Keratinocyte (primary cell): Measurements from ENCODE around the gene RXRA. TPM values are rescaled to one million over a fixed set of nuclear protein-coding genes. Genes with fewer than 3 reads are reported as not detected.
A peak's percentile ranks its signal among the peaks of the same experiment; 100 is the strongest.

Experiments
- DNase-seq: peaks from one replicate; pipeline ENCODE4 v3.0.0-alpha.2; 2011; ENCODE audit warnings: low read depth, missing footprints, low spot score
- FAIRE-seq: peaks from 2 replicates; lab custom pipeline; 2011; peaks lifted over from hg19 to GRCh38; lab: Jason Lieb, UNC
- H2AFZ ChIP-seq: 2 replicates; pipeline ENCODE4 v1.6.0; 2012; ENCODE audit warnings: low read length, control low read depth, inconsistent platforms; ENCODE audit not compliant: control insufficient read depth
- H3K27ac ChIP-seq: 2 replicates; pipeline ENCODE4 v1.5.1; 2011; ENCODE audit warnings: low read length; ENCODE audit not compliant: control insufficient read depth, insufficient read depth
- H3K27me3 ChIP-seq: 3 replicates; pipeline ENCODE4 v1.6.0; 2011; ENCODE audit warnings: low read length; ENCODE audit not compliant: control insufficient read depth, insufficient read depth; ENCODE audit errors: extremely low read depth
- H3K36me3 ChIP-seq, 2 experiments: 2 replicates in 1 of 2; 3 replicates in 1 of 2; pipeline ENCODE4 v1.5.1; 2011; ENCODE audit warnings: low read length in 2 of 2, mild to moderate bottlenecking in 1 of 2; ENCODE audit not compliant: control insufficient read depth in 2 of 2, insufficient read depth in 2 of 2; ENCODE audit errors: extremely low read depth in 1 of 2
- H3K4me1 ChIP-seq: 3 replicates; pipeline ENCODE4 v1.5.1; 2011; ENCODE audit warnings: low read length; ENCODE audit not compliant: control insufficient read depth, insufficient read depth; ENCODE audit errors: extremely low read depth
- H3K4me2 ChIP-seq: 3 replicates; pipeline ENCODE4 v1.6.0; 2011; ENCODE audit warnings: low read depth, low read length; ENCODE audit not compliant: control insufficient read depth, insufficient read depth; ENCODE audit errors: extremely low read depth
- H3K4me3 ChIP-seq, 3 experiments: fragments of 200-600 bp in 1 of 3; sonication (generic) in 1 of 3; 2 replicates in 2 of 3; 3 replicates in 1 of 3; pipeline ENCODE4 v1.5.1; 2011 to 2016; ENCODE audit warnings: low read length in 3 of 3, mild to moderate bottlenecking in 3 of 3, control low read depth in 2 of 3, inconsistent platforms in 1 of 3, low read depth in 1 of 3, mixed read lengths in 1 of 3, mixed run types in 1 of 3, moderate library complexity in 1 of 3; ENCODE audit not compliant: control insufficient read depth in 2 of 3, insufficient read depth in 2 of 3; ENCODE audit errors: extremely low read depth in 1 of 3
- H3K79me2 ChIP-seq: 2 replicates; pipeline ENCODE4 v1.6.0; 2012; ENCODE audit warnings: low read length; ENCODE audit not compliant: control insufficient read depth, insufficient read depth
- H3K9ac ChIP-seq: 3 replicates; pipeline ENCODE4 v1.6.0; 2011; ENCODE audit warnings: low read length; ENCODE audit not compliant: control insufficient read depth, insufficient read depth; ENCODE audit errors: extremely low read depth
- H3K9me1 ChIP-seq: 3 replicates; pipeline ENCODE4 v1.6.0; 2011; ENCODE audit warnings: low read length; ENCODE audit not compliant: control insufficient read depth, insufficient read depth; ENCODE audit errors: extremely low read depth
- H3K9me3 ChIP-seq: 2 replicates; pipeline ENCODE4 v1.5.1; 2012; ENCODE audit warnings: low read depth, low read length; ENCODE audit not compliant: control insufficient read depth
- H4K20me1 ChIP-seq: 3 replicates; pipeline ENCODE4 v1.6.0; 2011; ENCODE audit warnings: low read length; ENCODE audit not compliant: control insufficient read depth, insufficient read depth; ENCODE audit errors: extremely low read depth
- CTCF ChIP-seq, 3 experiments: IDR thresholded peaks in 1 of 3; conservative IDR thresholded peaks in 1 of 3; optimal IDR thresholded peaks in 1 of 3; 2 replicates in 2 of 3; 3 replicates in 1 of 3; pipeline versions ENCODE3 to v1.5.1; 2011; ENCODE audit warnings: low read length in 3 of 3, mild to moderate bottlenecking in 3 of 3, moderate library complexity in 2 of 3, control low read depth in 1 of 3, inconsistent platforms in 1 of 3; ENCODE audit not compliant: insufficient read depth in 2 of 3; ENCODE audit errors: extremely low read depth in 1 of 3
- EZH2 ChIP-seq: IDR thresholded peaks from one replicate; pipeline ENCODE4 v1.6.1; 2012; ENCODE audit warnings: inconsistent platforms, mild to moderate bottlenecking, low read length, moderate library complexity
- dilution Hi-C: fragments of 300-500 bp; cut with MboI; formaldehyde crosslinking; loops from one replicate; pipeline ENCODE4 v1.7.0; 2020; ENCODE audit warnings: low sequenced_read_pairs; ENCODE audit not compliant: extremely low pct_ligation_motif_present
- polyA plus RNA-seq, 5 experiments: library from polyadenylated mRNA; depleted of rRNA in 3 of 5; stranded (reverse) in 3 of 5; stranded (forward) in 1 of 5; unstranded in 1 of 5; fragments of >200 nt; gene quantifications; 1 replicate in 1 of 5; 2 replicates in 3 of 5; 3 replicates in 1 of 5; pipeline versions ENCODE4 v1.2.1 to v1.2.3, GENCODE V29; 2011 to 2012; ENCODE audit warnings: missing spikeins in 2 of 5, low read depth in 1 of 5, low replicate concordance in 1 of 5

RXRA gene
- polyA plus RNA-seq, 1 donor (not counting 4 experiments of a cell fraction or from before 2014, with no cell fraction given): 9.7 TPM

GRCh38 chr9:134352247-134352933, 26.1 kb downstream of the RXRA start:
- Histone ChIP-seq H2AFZ (no peak overlapping the region), H4K20me1 (peaks cover 29% of the 10 kb centered on the region), H3K4me3 (no peak overlapping the region), H3K9me3 (no peaks in the 10 kb centered on the region), H3K4me1 (peaks cover 44% of the 10 kb centered on the region), H3K4me2 (no peak overlapping the region), H3K9ac (no peak overlapping the region), H3K36me3 (peaks cover 0 to 4% of the 10 kb centered on the region in 2 experiments), H3K9me1 (peaks cover 12% of the 10 kb centered on the region), H3K27ac (no peak overlapping the region), H3K27me3 (no peaks in the 10 kb centered on the region), H3K79me2 (peaks cover 70% of the 10 kb centered on the region)
- dilution Hi-C loops: no loop called here
- DNase-seq (no peak), FAIRE-seq (no peak)
- no peak for TF ChIP-seq EZH2

GRCh38 chr9:134353539-134353938, 27.3 kb downstream of the RXRA start:
- FAIRE-seq (no peak), DNase-seq (no peak)
- no peak overlapping the region for H3K4me2 ChIP-seq
- no peak for TF ChIP-seq EZH2
- TF ChIP-seq CTCF (optimal IDR thresholded peaks at IDR 0.05 in 1 of 3, IDR thresholded peaks at IDR 0.05 in 1 of 3, conservative IDR thresholded peaks at IDR 0.05 in 1 of 3; ENCODE audit: extremely low read depth in 1 of 3, insufficient read depth in 2 of 3, low read length in 3 of 3): no peak
- H3K9me1 ChIP-seq: peaks cover 12% of the 10 kb centered on the region
- no peak overlapping the region for H3K9ac ChIP-seq
- H4K20me1 ChIP-seq: peaks cover 21% of the 10 kb centered on the region
- H3K4me1 ChIP-seq: peaks cover 55% of the 10 kb centered on the region
- no peak overlapping the region for H3K4me3 ChIP-seq
- dilution Hi-C loops: no loop called here
- no peak overlapping the region for H2AFZ ChIP-seq
- H3K27me3 ChIP-seq: no peaks in the 10 kb centered on the region
- peaks cover 0 to 4% of the 10 kb centered on the region in 2 experiments for H3K36me3 ChIP-seq
- no peak overlapping the region for H3K27ac ChIP-seq
- peaks cover 59% of the 10 kb centered on the region for H3K79me2 ChIP-seq
- H3K9me3 ChIP-seq: no peaks in the 10 kb centered on the region

GRCh38 chr9:134355158-134355557, 28.9 kb downstream of the RXRA start:
- TF ChIP-seq CTCF (optimal IDR thresholded peaks at IDR 0.05 in 1 of 3, IDR thresholded peaks at IDR 0.05 in 1 of 3, conservative IDR thresholded peaks at IDR 0.05 in 1 of 3; ENCODE audit: extremely low read depth in 1 of 3, insufficient read depth in 2 of 3, low read length in 3 of 3) (no peak), EZH2 (no peak)
- Histone ChIP-seq H3K27ac (peak overlapping the region; percentile 13), H3K36me3 (no peaks in the 10 kb centered on the region), H3K9me3 (no peaks in the 10 kb centered on the region), H3K9me1 (peaks cover 12% of the 10 kb centered on the region), H3K27me3 (no peaks in the 10 kb centered on the region), H2AFZ (no peak overlapping the region), H3K4me2 (peak overlapping the region; percentile 61), H3K79me2 (peaks cover 44% of the 10 kb centered on the region), H3K9ac (peak overlapping the region; percentile 9), H3K4me3 (no peak overlapping the region), H3K4me1 (peaks cover 71% of the 10 kb centered on the region), H4K20me1 (peaks cover 19% of the 10 kb centered on the region)
- dilution Hi-C loops: no loop called here
- FAIRE-seq: peak; percentile 9
- no peak for DNase-seq
